ENCODE data around the gene TUBB3.

TUBB3 gene

GRCh38 chr16:89953671-89954406 lies 30.7 kb downstream of the TUBB3 start:
- no peak for DNase-seq (ENCODE audit: low read depth in 2 of 2)
- TF ChIP-seq CTCF (IDR thresholded peaks at IDR 0.05; ENCODE audit: low read depth, low read length), result no peak
- H3K4me3 ChIP-seq (replicated peaks in 1 of 2; ENCODE audit: low read depth in 2 of 2, low read length in 2 of 2), result no peak overlapping the region

GRCh38 chr16:89954462-89954861 lies 31.3 kb downstream of the TUBB3 start:
- H3K4me3 ChIP-seq (replicated peaks in 1 of 2; ENCODE audit: low read depth in 2 of 2, low read length in 2 of 2), result no peak overlapping the region
- no peak for DNase-seq (ENCODE audit: low read depth in 2 of 2)
- TF ChIP-seq CTCF (IDR thresholded peaks at IDR 0.05; ENCODE audit: low read depth, low read length), result no peak

- no peak for DNase-seq (ENCODE audit: low read depth in 2 of 2)
- TF ChIP-seq CTCF (IDR thresholded peaks at IDR 0.05; ENCODE audit: low read depth, low read length), result no peak
- H3K4me3 ChIP-seq (replicated peaks in 1 of 2; ENCODE audit: low read depth in 2 of 2, low read length in 2 of 2), result no peak overlapping the region
Measured at GRCh38 chr16:89955001-89955685, 32.0 kb downstream of the TUBB3 start.

GRCh38 chr16:89956505-89957215 lies 33.5 kb downstream of the TUBB3 start:
- no peak for DNase-seq (ENCODE audit: low read depth in 2 of 2)
- no peak for TF ChIP-seq CTCF (IDR thresholded peaks at IDR 0.05; ENCODE audit: low read depth, low read length)
- H3K4me3 ChIP-seq (replicated peaks in 1 of 2; ENCODE audit: low read depth in 2 of 2, low read length in 2 of 2), result no peak overlapping the region

- H3K4me3 ChIP-seq (replicated peaks in 1 of 2; ENCODE audit: low read depth in 2 of 2, low read length in 2 of 2), result no peak overlapping the region
- no peak for DNase-seq (ENCODE audit: low read depth in 2 of 2)
- TF ChIP-seq CTCF (IDR thresholded peaks at IDR 0.05; ENCODE audit: low read depth, low read length), result no peak
Measured at GRCh38 chr16:89957216-89957785, 34.2 kb downstream of the TUBB3 start.

- peak; percentile 24 to 36 for DNase-seq (ENCODE audit: low read depth in 2 of 2)
- no peak overlapping the region for H3K4me3 ChIP-seq (replicated peaks in 1 of 2; ENCODE audit: low read depth in 2 of 2, low read length in 2 of 2)
- no peak for TF ChIP-seq CTCF (IDR thresholded peaks at IDR 0.05; ENCODE audit: low read depth, low read length)
Measured at GRCh38 chr16:89958068-89958467, 34.9 kb downstream of the TUBB3 start.
